Activated CD4-positive, CD25-positive, alpha-beta regulatory T cell treated with anti-CD3 and anti-CD28 coated beads, Interleukin-2, amount 50 U/mL, for 72 hours (primary cell): ENCODE measurements around the gene UPK3A.
"Not testable (repeated sequence)": the region's sequence is repeated elsewhere in the genome, so short reads cannot be mapped to it uniquely, and the experiment has no call there.

Experiments used
- DNase-seq: peaks from one replicate; pipeline ENCODE4 v3.0.0; 2021

UPK3A gene

DNA sequence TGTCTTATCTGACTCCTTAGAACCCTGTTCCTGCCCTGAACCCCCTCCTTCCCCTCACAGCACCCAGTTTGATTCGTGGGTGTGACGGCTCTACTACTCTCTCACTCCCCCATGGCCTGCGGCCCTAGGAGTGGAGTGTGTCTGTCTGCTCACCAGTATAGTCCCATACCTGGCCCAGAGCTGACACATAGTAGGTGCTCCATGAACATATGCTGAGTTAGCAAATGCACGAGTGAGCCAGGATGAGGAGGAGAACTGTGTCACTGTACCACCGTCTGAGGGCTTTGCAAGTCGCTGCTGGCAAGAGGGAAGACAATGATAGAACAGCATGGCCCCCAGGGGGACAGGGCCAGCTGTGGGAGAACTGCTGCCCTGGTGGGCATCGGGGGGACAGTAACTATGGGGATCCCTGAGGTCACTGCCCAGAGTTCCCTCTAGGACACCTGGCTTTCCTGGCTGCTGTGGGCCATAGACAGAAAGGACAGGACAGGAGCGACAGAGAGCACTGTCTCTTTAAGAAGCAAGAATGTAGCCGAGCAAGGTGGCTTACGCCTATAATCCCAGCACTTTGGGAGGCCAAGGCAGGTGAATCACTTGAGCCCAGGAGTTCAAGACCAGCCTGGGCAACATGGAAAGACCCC lies 24.9 kb upstream of the UPK3A start:
- DNase-seq = no peak

DNA sequence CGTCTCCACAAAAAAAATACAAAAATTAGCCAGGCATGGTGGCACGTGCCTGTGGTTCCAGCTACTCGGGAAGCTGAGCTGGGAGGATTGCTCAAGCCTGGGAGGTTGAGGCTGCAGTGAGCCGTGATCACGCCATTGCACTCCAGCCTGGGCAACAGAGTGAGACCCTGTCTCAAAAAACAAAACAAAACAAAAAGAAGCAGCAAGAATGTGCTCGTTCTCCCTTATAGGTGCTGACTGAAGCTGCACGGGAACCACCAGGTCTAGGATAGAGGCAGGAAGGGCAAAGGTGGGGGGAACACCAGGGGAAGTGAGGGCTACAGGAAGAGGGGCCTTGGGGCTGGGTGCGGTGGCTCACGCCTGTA lies 24.4 kb upstream of the UPK3A start:
- not testable (repeated sequence) for DNase-seq

DNA sequence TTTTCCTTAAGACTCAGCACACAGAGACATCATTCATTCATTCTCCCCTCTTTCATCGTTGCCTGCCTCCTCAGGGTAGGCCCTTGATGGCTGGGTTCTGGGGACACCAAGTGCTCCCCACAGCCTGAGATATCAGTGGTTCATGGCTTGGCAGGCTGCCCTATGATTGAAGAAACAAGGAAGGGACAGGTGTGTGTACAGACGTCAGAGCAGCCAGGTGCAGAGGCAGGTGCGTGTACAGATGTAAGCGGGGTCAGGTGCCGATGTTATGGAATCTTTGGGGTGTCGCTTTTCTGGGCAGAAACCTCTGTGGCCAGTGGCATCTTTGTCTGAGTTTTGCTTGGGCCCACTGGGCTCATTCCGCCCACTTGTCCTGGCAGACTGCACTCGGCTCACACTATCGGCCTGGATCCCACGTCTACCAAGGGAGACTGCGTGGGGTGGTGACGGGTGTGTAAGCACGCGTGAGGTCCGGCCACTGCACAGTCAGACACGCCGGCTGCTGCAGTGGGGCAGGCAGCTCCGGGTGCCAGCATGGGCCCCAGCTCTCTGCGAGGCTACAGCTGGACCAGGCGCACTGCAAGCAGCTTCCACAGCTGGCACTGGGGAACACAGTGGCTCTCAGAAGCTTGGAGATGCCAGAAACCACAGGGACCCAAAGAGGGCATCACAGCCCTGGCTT lies 23.2 kb upstream of the UPK3A start:
- DNase-seq = no peak

DNA sequence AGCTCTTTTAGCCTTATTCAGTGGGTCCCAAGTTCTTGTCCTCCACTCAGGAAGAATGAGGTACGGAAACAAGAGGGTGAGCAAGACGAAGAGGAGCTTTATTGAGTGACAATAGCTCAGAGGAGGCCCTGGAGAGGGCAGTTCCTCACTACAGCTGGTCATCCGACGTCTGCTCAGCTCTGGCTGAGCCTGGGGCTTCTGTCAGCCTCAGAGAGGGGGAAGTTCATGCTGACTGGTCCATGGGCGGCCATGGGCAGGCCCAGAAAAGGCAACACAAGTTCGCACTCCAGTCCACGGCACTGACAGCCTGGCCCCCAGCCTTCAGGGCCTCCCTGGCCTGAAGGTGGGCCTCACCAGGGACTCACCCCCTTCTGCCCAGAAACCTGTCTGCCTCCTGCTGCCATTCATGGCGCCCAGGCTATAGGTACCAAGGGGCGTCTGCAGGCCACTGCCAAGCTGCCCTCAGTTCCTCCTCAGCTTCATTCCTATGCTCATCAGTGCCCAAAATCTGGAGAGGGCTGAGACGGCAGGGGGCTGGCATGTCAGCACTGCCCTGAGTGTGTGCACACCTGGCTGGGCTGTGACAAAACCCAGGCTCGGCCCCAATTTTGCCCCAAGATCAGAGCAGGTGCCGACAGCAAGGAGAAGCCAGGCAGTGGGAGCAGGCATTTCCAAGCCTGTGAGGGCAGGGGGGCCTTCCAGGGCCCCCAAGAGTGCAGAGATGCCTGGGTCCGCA lies 22.4 kb upstream of the UPK3A start:
- DNase-seq = no peak

DNA sequence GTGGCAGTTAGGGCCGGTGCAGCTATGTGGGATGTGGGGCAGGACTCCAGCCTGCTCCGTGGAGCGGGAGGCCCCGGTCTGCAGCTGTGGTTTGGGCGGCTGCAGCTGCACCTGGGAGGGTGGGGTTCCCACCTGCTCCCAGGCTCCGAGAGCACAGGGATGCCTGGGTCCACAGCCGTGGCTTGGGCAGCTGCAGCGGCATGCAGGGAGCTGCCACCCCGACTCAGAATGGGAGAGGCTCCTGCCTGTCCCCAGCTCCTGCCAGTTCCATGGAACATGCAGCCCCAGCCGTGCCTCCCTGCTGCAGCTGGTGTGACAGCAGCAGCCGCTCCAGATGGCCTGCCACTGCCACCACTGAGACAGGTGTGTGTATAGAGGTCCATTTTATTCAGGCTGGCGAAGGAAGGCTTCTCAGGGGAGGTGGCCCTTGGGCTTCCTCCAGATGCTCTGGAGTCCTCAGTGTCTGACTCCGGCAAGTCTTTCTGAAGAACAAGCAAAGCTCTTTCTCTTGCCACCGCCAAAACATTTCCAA lies 21.8 kb upstream of the UPK3A start:
- no peak for DNase-seq

DNA sequence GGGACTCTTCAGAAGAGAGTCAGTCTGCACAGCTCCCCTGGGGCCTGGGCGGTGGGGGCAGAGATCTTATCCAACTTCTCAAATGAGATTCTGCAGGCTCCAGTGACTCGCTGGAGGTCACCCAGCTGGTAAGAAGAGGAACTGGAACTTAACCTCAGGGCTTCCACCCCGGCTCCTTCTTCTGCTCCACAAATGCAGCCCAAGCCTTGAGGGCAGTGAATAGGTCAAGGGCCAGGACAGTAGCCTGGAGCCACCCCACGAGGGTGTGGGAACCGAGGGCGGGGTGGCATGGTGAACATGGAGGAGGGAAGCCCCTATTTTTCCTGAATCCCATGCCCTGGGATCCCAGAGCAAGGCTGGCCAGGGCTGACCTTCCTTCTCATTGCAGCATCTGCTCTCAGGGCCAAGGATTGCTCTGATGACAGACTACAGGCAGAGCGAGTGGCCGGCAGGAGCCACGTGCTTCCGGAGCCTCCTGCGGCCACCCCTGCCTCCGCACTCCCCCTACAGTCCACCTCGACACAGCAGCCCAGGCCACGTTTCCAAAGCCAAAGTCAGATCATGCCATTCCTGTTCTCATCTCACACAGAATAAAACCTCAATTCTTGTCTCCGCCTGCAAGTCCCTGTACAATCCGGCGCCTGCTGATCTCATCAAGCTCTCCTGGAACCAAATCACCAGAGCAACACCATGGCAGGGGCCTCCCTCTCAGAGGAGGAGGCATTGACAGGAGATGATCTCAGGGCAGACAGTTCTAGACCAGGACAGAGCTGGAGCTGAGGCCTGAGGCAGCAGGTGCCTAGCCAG lies 21.1 kb upstream of the UPK3A start:
- no peak for DNase-seq

DNA sequence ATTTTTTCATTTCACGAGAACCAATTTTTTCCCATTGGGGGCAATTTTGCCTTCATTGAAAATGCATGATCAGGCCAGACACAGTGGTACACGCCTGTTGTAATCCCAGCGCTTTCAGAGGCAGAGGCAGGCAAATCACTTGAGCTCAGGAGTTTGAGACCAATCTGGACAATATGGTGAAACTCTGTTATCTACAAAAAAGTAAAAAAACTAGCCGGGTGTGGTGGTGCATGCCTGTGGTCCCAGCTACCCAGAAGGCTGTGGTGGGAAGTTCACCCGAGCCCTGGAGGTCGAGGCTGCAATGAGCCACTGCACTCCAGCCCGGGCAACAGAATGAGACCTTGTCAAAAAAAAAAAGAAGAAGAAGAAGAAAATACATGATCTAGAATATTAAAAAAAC lies 19.2 kb upstream of the UPK3A start:
- DNase-seq = no peak

DNA sequence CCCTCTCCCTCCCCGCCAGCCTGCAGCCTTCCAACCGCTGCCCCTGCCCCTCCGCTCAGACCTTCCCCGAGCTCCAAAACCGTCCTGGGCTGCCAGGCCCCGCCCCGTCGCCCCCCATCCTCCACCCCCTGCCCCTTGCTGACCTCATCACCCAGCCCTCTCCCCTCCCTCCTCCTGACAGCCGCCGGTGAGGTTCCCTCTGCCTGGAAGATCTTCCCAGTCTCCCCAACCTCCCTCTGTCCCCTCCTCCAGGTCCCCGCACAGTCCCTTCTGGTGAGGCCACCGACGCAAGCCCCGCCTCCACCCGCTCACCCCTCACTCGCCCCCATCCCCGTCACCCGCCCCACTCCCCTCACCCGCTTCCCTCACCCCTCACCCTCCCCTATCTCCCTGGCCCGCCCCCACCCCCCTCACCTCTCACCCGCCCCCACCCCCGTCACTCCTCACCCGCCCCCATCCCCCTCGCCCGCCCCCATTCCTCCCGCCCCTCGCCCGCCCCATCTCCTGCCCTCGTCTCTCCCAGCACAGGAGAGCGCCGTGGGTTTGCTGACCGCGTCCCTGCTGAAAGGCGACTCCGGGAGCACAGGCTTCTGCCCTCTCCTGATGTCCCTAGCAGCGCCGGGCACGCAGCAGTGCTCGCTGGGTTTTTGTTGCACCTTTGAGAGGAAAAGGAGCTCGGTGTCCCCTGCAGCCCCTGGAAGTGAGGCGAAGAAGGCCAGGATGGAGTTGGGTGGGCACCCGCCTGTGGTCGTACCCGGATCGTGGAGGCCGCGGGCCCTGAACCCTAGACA lies 16.4 kb upstream of the UPK3A start:
- no peak for DNase-seq

DNA sequence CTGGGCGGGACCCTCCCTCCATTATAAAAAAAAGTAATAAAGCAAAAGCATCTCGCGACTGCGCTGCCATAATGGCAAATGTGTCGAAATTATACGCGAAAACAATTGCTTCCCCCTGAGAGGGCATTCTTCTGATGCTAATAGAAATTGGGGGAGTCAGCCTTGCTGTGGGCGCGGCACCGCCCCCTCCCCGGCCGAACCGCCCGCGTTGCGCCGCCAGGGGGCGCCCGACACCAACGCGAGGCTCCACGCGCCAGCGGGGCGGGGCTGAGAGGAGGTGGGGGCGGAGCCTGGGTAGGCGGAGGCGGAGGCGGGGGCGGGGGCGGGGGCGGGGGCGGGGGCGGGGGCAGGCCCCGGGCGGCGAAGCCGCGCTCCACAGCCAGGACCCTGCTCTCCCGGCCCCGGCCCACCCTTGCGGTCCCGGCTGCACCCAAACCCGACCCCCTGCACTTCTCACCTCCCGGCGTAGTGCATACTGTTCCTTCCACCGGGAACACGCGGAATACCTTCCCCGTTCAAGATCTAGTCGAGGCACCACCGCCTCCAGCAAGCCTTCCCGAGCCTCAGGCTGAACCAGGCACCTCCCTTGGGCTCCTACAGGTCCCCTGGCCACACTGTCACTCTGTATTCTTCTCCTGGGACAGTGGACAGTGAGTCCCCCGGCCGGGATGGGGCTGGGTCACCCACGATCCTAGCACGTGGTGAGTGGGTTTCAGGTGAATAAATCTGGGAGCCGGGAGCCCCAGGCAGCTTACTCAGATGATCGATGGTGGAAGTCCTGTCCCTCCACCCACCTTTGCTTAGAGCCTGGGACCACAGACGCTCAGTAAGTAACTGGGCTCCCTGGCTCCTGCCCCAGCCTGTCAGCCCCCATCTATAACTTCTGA lies 15.5 kb upstream of the UPK3A start:
- DNase-seq = peak; percentile 93

DNA sequence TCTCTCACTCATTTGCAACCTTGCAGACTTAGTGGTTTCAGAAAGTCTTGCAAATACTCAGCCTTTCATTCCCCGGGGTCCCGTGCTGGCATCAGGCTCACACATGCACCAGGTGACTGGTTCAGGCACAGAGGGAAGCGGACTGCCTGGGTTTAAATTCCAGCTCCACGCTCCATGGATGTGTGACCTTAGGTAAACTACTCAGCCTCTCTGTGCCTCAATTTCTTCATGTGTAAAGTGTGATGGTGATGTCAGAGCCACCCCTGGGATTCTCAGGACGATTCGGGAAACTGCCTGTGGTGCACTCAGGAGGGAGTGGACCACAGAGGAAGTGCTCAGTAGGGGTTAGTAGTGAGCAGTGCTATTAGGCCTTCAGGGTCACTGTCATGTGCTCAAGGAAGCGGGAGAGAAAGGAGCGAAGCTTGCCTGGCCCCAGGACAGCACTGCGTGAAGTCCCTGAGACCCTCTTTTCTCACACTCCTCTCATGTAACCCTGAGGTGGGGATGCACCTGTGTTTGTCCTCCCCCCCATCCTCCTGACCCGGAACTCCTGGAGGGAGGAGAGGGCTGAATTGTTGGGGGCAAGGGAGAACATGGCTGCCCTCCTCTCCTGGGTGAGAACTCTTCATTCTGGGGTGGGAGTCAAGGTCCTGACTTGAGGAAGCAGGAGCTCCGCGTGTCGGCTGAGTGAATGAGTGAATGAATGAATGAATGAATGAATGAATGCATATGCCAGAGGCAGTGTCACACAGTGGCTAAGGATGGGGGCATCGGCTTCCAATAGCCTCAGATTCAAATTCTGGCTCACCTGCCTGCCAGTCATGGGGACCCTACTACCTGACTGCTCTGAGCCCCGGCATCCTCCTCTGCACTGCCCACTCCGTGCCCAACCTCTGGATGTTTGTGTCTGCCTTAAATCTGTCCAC lies 14.4 kb upstream of the UPK3A start:
- DNase-seq = no peak

DNA sequence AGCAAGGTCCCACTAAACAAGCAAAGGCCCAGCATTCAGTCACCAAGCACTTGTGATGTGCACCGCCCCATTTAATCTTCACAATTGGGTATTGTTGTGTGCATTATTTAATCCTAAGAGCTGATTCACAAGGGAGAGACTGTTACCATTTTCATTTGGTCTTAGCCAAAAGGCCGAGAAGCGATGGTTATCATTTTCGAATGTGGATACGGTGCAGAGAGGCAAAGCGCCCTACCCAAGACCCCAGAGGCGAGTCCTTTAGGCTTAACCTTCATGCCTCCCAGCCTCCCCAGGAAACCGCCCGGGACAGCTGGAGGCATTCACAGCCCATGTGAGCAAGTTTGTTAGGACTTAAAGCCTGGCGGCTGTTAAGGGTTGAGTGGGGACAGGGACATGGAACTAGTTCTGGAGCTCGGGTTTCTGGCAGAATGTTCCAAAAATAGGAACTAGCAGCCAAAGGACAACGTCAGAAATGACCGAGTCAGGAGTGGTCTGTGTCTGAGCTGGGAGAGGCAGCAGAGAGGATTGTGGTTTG lies 13.0 kb upstream of the UPK3A start:
- DNase-seq = no peak

DNA sequence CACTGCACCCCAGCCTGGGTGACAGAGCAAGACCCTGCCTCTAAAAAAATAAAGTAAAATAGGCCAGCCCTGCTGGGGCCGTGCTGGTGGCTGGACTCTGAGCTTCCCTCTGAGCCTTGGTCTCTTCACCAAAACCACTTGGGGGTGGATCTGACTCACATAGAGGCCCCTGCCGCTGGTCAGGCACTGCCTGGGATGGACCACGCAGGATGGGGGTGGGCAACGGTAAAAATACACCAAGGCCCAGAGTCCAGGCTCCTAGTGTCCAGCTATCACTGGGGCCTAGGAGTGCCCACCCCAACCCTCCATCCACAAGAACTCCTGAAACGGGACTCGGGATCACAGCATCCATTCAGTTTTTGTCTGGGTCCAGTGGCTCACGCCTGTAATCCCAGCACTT lies 12.3 kb upstream of the UPK3A start:
- no peak for DNase-seq

DNA sequence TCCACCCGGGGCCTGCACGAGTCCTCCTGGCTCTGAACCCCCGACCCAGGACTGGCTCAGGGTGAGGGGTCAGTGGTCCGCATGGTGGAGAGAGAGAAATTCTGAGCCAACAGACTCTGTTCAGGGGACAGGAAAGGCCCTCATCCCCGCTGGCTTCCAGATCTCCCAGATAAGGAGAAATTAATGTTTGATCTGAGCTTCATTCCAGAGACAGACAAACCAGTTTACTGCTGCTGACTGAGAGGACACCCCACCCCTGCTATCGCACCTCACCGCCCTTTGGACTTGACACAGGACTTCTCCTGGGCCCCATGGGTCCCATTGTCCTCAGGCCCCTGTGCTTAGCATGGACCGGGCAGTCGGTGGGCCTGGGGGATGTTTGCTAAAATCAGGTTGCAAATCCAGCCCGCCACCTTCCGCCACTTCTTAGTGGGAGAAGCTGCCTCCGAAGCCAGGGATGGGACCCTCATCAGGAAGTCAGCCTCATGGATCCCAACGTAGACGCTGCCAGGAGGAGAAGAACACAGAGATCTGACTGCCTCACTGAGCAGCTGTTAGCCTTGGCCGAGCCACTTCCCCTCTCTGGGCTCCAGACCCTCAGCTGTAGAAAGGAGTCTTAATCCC lies 11.2 kb upstream of the UPK3A start:
- no peak for DNase-seq

DNA sequence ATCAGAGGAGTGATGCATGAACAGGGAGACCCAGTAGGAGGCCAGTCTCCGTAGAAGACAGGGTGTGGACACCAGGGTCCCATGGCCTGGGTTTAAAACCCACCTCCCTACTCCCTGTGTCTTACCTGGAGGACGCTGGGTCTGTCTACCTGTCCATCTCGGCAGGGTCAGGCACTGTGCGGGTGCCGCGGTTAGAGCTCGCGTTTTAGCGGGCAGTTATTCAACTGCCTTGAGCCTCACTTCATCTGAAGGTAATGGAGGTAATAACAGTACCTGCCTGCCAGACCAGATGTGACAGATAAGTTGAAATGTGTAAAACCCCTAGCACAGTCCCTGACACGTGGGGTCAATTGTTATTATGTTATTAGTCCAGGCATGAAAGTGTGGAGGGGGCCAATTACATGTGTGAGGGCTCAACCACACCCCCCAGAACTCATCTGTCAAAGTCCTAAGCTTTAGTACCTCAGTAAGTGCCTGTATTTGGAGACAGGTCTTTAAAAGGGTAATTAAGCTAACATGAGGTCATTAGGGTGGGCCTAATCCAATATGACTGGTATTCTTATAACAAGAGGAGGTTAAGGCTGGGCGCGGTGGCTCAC lies 8.1 kb upstream of the UPK3A start:
- DNase-seq = no peak

DNA sequence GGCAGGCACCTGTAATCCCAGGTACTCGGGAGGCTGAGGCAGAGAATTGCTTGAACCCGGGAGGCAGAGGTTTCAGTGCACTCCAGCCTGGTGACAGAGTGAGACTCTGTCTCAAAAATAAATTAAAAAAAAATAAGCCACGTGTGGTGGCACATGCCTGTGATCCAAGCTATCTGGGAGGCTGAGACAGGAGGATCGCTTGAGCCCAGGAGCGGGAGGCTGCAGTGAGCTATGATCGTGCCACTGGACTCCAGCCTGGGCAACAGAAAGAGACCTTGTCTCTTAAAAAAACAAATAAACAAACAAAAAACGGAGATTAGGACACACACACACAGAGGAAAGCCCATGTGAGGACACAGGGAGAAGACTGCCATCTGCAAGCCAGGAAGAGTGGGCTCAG lies 7.0 kb upstream of the UPK3A start:
- DNase-seq = not testable (repeated sequence)

DNA sequence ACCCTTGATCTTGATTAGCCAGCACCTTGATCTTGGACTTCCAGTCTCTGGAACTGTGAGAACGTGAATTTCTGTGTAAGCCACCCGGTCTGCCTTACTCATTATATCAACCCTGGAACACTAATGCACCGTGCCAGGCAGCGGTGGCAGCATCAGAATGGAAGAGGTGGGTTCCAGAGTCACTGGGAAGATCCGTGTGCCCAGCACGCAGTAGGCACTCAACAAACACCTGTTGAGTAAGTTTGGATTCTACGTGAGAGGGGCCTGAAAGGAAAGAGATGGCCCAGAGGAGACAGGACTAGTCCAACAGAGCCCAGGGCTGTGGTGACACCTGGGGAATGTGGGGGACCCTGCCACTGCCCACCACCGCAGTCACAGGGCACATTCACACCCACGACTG lies 6.6 kb upstream of the UPK3A start:
- no peak for DNase-seq

DNA sequence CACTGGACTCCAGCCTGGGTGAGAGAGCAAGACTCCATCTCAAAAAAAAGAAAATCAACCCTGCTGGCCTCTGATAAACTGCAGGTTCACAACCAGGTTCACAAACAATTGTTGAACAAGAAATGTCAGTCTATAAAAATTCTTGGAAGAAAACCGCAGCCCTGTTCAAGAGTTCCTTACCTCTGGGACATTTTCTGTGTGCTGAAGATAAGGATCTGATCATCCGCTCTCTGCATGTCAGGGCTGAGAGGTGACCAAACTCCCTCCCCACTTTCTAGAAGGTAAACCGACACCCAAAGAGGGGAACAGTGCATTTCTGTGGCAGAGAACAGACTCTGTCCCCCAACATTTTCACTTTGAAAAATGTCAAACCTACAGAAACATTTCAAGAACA lies 4.2 kb upstream of the UPK3A start:
- no peak for DNase-seq

DNA sequence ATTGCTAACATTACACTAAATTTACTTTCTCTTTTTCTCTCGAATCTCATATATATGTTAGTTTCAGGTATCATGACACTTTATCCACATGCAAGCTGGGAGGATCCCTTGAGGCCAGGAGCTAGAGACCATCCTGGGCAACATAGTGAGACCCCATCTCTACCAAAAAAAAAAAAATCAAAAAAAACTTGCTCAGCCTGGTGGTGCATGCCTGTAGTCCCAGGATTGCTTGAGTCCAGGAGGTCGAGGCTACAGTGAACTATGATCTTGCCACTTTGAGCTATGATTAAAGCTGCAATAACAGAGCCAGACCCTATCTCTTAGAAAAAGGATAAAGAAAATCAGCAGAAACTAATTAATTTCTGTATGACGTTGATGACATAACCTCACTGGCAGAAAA lies 3.7 kb upstream of the UPK3A start:
- DNase-seq = no peak
